Ovary (tissue), 9 donors: ENCODE measurements around the gene PRR30. TPM values are rescaled to one million over a fixed set of nuclear protein-coding genes. Genes with fewer than 3 reads are reported as not detected.
A peak's percentile ranks its signal among the peaks of the same experiment; 100 is the strongest.

Experiments
- DNase-seq, 5 donors: peaks; one replicate each; pipeline ENCODE4 v3.0.0-alpha.2; 2019 to 2020
- H3K27ac ChIP-seq, 2 donors: fragments of 200-600 bp; one replicate each; pipeline versions ENCODE4 v1.5.1 to v1.8.0; 2019 to 2022
- H3K27me3 ChIP-seq: fragments of 200-600 bp; one replicate; pipeline ENCODE4 v1.8.0; 2022
- H3K36me3 ChIP-seq: fragments of 200-600 bp; sonication (generic); one replicate; pipeline ENCODE4 v1.5.1; 2019
- H3K4me1 ChIP-seq: one replicate; pipeline ENCODE4 v1.8.1; 2013; ENCODE audit warnings: mild to moderate bottlenecking, moderate library complexity; ENCODE audit not compliant: insufficient read depth
- H3K4me3 ChIP-seq: fragments of 200-600 bp; sonication (generic); one replicate; pipeline ENCODE4 v1.5.1; 2017
- H3K9me3 ChIP-seq, 2 donors: fragments of 200-600 bp in 1 of 2; sonication (generic) in 1 of 2; one replicate each; pipeline versions ENCODE4 v1.5.1 to v1.8.1; 2013 to 2019; ENCODE audit warnings: mild to moderate bottlenecking in 1 of 2, moderate library complexity in 1 of 2
- CTCF ChIP-seq, 3 donors: fragments of 450-650 bp in 2 of 3; fragments of 200-600 bp in 1 of 3; IDR thresholded peaks; one replicate each; pipeline versions ENCODE4 v1.5.1 to v1.8.0; 2016 to 2022; ENCODE audit warnings: antibody characterized with exemption in 3 of 3, mild to moderate bottlenecking in 1 of 3
- EP300 ChIP-seq: sonication (generic); formaldehyde crosslinking; IDR thresholded peaks from one replicate; pipeline ENCODE4 v1.6.1; 2017; ENCODE audit warnings: antibody characterized with exemption
- POLR2A ChIP-seq: fragments of 450-650 bp; IDR thresholded peaks from one replicate; pipeline ENCODE4 v1.6.1; 2017; ENCODE audit warnings: antibody characterized with exemption, mild to moderate bottlenecking, moderate library complexity
- WGBS, 3 donors: extraction: QIAGEN DNeasy Blood & Tissue Kit in 1 of 3; methylation state at CpG; one replicate each; pipeline versions ENCODE4 v1.1.5 to v1.1.7; 2013 to 2017; 5-methylcytosine and 5-hydroxymethylcytosine counted together
- intact Hi-C, 4 donors: fragments of 100-400 bp; cut with DNase I; formaldehyde crosslinking; loops; one replicate each; pipeline versions ENCODE4 v1.11.0 to v1.15.1; 2022 to 2023
- polyA plus RNA-seq, 2 donors: library from polyadenylated mRNA; stranded (reverse); fragments of 200-250 nt in 1 of 2; fragments of 350-450 nt in 1 of 2; fragmentation: Illumina TruSeq in 1 of 2; extraction: RNeasy Lipid Tissue Mini Kit (QIAGEN cat#74804) in 1 of 2; gene quantifications; one replicate each; pipeline ENCODE4 v1.2.3, GENCODE V29; 2013 to 2014
- total RNA-seq, 7 donors: library from RNA; depleted of rRNA in 2 of 7; stranded (reverse); fragments of >200 nt in 2 of 7; fragmentation: NEBNext Ultra II Directional in 3 of 7; extraction: Animal tissue kit (Norgen Biotek cat#: 25700) in 3 of 7; gene quantifications; one replicate each; pipeline versions ENCODE4 v1.1.0 to v1.2.4, GENCODE V29; 2016 to 2023
- donor health status: DM: no; HTN: no; CAD: no; lungs with moderate emphysema.
- donor health status: DM: no; HTN: no; CAD: no.
- donor health status: Bipolar disorder and iron deficiency.
- donor health status: DM: yes; HTN: yes; CAD: no.
- donor health status: DM: no; HTN: no; CAD: no.
- donor health status: DM: yes; HTN: yes; CAD: no.

Gene PRR30
- total and polyA plus RNA-seq, 9 donors, result not detected

DNA sequence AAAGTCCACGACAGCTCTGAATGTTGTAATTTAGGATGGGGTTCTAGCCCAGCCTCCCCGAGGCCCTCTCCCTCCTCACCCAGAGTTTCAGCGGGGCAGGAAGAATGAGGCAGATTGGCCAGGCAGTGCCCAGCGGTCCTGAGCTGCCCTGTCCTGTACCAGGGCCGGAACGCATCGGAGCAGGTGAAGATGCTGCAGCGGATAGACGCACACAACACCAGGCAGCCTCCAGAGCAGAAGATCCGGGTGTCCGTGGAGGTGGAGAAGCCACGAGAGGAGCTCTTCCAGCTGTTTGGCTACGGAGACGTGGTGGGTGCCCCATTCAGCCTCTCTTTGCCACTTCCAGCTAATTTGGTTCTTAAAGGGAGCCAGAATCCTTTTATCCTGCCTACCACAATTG, 41.9 kb downstream of the PRR30 start:
- DNase-seq, result peak in 1 of 5 donors; percentile 17
- no peaks in the 10 kb centered on the region for H3K4me1 ChIP-seq
- intact Hi-C loops, result loop anchor here (5.0 to 10.0 kb wide), 4 partner anchors 95 to 185 kb away; partner anchors contain the start of genes DNAJC5G (in 3 of the 4) and TRIM54 (in 1 of the 4)
- no peak overlapping the region for H3K4me3 ChIP-seq
- TF ChIP-seq CTCF (IDR thresholded peaks at IDR 0.05), result no peak
- no peak for TF ChIP-seq POLR2A
- TF ChIP-seq EP300, result no peak
- 79 to 86% (median 84%) methylated on average over 14 of the region's 14 CpGs for WGBS, 3 donors
- no peaks in the 10 kb centered on the region for H3K27me3 ChIP-seq
- H3K9me3 ChIP-seq, result no peaks in the 10 kb centered on the region
- no peak overlapping the region for H3K27ac ChIP-seq
- H3K36me3 ChIP-seq, result no peaks in the 10 kb centered on the region

DNA sequence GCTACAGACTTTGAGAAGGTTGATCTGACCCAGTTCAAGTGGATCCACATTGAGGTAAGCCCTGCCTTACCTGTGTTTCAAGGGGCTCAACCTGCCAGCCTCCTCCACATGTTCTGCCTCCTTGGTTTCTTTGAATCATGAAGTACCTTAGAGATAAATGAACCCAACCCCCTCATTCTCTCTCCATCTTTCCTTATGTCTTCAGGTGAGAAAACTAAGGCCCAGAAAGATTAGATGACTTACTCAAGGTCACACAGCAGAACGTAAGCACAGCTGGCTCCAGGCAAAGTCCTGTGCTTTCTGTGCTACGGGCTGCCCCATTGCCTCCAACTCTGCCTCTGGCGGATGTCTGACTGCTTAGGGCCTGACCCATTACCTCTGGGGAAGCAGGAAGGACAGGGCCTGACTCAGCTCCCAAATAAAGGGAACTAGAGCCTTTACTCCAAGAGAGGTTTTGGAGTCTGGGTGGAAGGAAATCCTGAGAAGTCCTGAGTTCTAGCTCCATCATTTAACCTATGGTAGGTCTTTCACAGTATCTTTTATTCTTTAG, 42.4 kb downstream of the PRR30 start:
- no peaks in the 10 kb centered on the region for H3K36me3 ChIP-seq
- no peak overlapping the region for H3K4me3 ChIP-seq
- no peak overlapping the region for H3K27ac ChIP-seq
- no peaks in the 10 kb centered on the region for H3K9me3 ChIP-seq
- 22 to 43% (median 27%) methylated on average over 3 of the region's 3 CpGs for WGBS, 3 donors
- intact Hi-C loops, result loop anchor here (5.0 to 10.0 kb wide), 4 partner anchors 95 to 185 kb away; partner anchors contain the start of genes DNAJC5G (in 3 of the 4) and TRIM54 (in 1 of the 4)
- TF ChIP-seq EP300 (no peak), POLR2A (no peak), CTCF (IDR thresholded peaks at IDR 0.05) (no peak)
- no peak for DNase-seq
- no peaks in the 10 kb centered on the region for H3K27me3 ChIP-seq
- H3K4me1 ChIP-seq, result no peaks in the 10 kb centered on the region

- no peak overlapping the region for H3K27ac ChIP-seq
- peak; percentile 62 to 74 (median 72) for DNase-seq
Observed at GRCh38 chr2:27095745-27096651, 43.2 kb downstream of the PRR30 start.

More at GRCh38 chr2:27095745-27096651, 43.2 kb downstream of the PRR30 start:
- peak overlapping the region; percentile 11 for H3K4me3 ChIP-seq
- H3K4me1 ChIP-seq, result no peaks in the 10 kb centered on the region
- intact Hi-C loops, result loop anchor here (5.0 to 10.0 kb wide), 4 partner anchors 96 to 186 kb away; partner anchors contain the start of genes DNAJC5G (in 3 of the 4) and TRIM54 (in 1 of the 4)
- H3K27me3 ChIP-seq, result no peaks in the 10 kb centered on the region
- H3K9me3 ChIP-seq, result no peaks in the 10 kb centered on the region
- WGBS, 3 donors, result 11 to 16% (median 14%) methylated on average over 17 to 18 of the region's 18 CpGs
- H3K36me3 ChIP-seq, result no peaks in the 10 kb centered on the region
- TF ChIP-seq EP300 (no peak), CTCF (IDR thresholded peaks at IDR 0.05) (no peak), POLR2A (no peak)
